Peyer's patch (tissue), 4 donors: ENCODE results near the gene RAB4B. TPM values are rescaled to one million over a fixed set of nuclear protein-coding genes. Genes with fewer than 3 reads are reported as not detected.
A peak's percentile ranks its signal among the peaks of the same experiment; 100 is the strongest.
"Not testable (repeated sequence)": the region's sequence is repeated elsewhere in the genome, so short reads cannot be mapped to it uniquely, and the experiment has no call there.

Experiments
- DNase-seq, 3 donors: peaks; one replicate each; pipeline ENCODE4 v3.0.0-alpha.2; 2017 to 2019
- H3K27ac ChIP-seq, 4 donors: fragments of 200-600 bp; sonication (generic); one replicate each; pipeline ENCODE4 v1.5.1; 2016 to 2019
- H3K27me3 ChIP-seq, 2 donors: fragments of 200-600 bp; sonication (generic); one replicate each; pipeline ENCODE4 v1.5.1; 2019
- H3K36me3 ChIP-seq, 3 donors: fragments of 200-600 bp; sonication (generic); one replicate each; pipeline ENCODE4 v1.5.1; 2016 to 2019
- H3K4me1 ChIP-seq, 4 donors: fragments of 200-600 bp; sonication (generic); one replicate each; pipeline ENCODE4 v1.5.1; 2016 to 2019
- H3K4me3 ChIP-seq, 4 donors: fragments of 200-600 bp; sonication (generic); 1 replicate in 3 of 4; 2 replicates in 1 of 4; pipeline ENCODE4 v1.5.1; 2016 to 2019; ENCODE audit warnings: mild to moderate bottlenecking in 1 of 4
- H3K9me3 ChIP-seq, 4 donors: fragments of 200-600 bp; sonication (generic); one replicate each; pipeline ENCODE4 v1.5.1; 2016 to 2019; ENCODE audit warnings: mild to moderate bottlenecking in 1 of 4
- CTCF ChIP-seq, 6 experiments: fragments of 450-650 bp in 4 of 6; fragments of 200-600 bp in 2 of 6; sonication (generic) in 1 of 6; IDR thresholded peaks; one replicate each; pipeline ENCODE4 v1.5.1; 2017 to 2019; ENCODE audit warnings: antibody characterized with exemption in 6 of 6, mild to moderate bottlenecking in 3 of 6, moderate library complexity in 1 of 6
- POLR2A ChIP-seq, 2 donors: fragments of 450-650 bp; IDR thresholded peaks; one replicate each; pipeline ENCODE4 v1.5.1; 2017; ENCODE audit warnings: antibody characterized with exemption in 2 of 2, mild to moderate bottlenecking in 2 of 2, moderate library complexity in 2 of 2
- total RNA-seq, 4 donors: library from RNA; depleted of rRNA; stranded (reverse); fragments of >200 nt; gene quantifications; one replicate each; pipeline ENCODE4 v1.1.0, GENCODE V29; 2016

RAB4B gene
- total RNA-seq, 4 donors from 2014 or later: 14.9 to 71.2 (median 51.3) TPM

- Histone ChIP-seq H3K27me3 (no peaks in the 10 kb centered on the region), H3K4me1 (peaks cover 0 to 34% (median 4%) of the 10 kb centered on the region in 4 donors), H3K27ac (peak overlapping the region in 1 of 4 donors; percentile 50), H3K9me3 (no peaks in the 10 kb centered on the region), H3K36me3 (peaks cover 0 to 9% (median 0%) of the 10 kb centered on the region in 3 donors), H3K4me3 (no peak overlapping the region)
- DNase-seq: no peak
- TF ChIP-seq POLR2A (IDR thresholded peaks at IDR 0.05) (no peak), CTCF (IDR thresholded peaks at IDR 0.05) (no peak)
These were observed 35.1 kb downstream of the RAB4B start for GRCh38 chr19:40813182-40813581.

GRCh38 chr19:40815223-40815622 is 37.2 kb downstream of the RAB4B start:
- H3K4me3 ChIP-seq: no peak overlapping the region
- H3K27me3 ChIP-seq: no peaks in the 10 kb centered on the region
- H3K9me3 ChIP-seq: no peaks in the 10 kb centered on the region
- DNase-seq: peak in 1 of 3 donors; percentile 39
- H3K27ac ChIP-seq: no peak overlapping the region
- TF ChIP-seq CTCF (IDR thresholded peaks at IDR 0.05): no peak
- H3K4me1 ChIP-seq: peaks cover 0 to 35% (median 4%) of the 10 kb centered on the region in 4 donors
- H3K36me3 ChIP-seq: no peaks in the 10 kb centered on the region

- peak; percentile 77 to 91 (median 85) for DNase-seq
- peak overlapping the region in 3 of 4 donors; percentile 12 to 69 (median 50) for H3K27ac ChIP-seq
- not testable (repeated sequence) for H3K27me3 ChIP-seq
These were observed 40.7 kb downstream of the RAB4B start for GRCh38 chr19:40818480-40819399.

GRCh38 chr19:40819479-40820234 is 41.6 kb downstream of the RAB4B start:
- not testable (repeated sequence) for H3K36me3 ChIP-seq, H3K27me3 ChIP-seq, H3K9me3 ChIP-seq, H3K4me3 ChIP-seq
- peak overlapping the region in 3 of 4 donors; percentile 5 to 69 (median 50) for H3K27ac ChIP-seq
- peak in 2 of 3 donors; percentile 58 to 77 for DNase-seq
- peaks cover 0 to 27% (median 0%) of the 10 kb centered on the region in 4 donors for H3K4me1 ChIP-seq
- peak; percentile 72 to 99 (median 86) for TF ChIP-seq CTCF (IDR thresholded peaks at IDR 0.05)

More at GRCh38 chr19:40818480-40819399, 40.7 kb downstream of the RAB4B start:
- peak in 5 of 6 experiments; percentile 20 to 43 (median 34) for TF ChIP-seq CTCF (IDR thresholded peaks at IDR 0.05)
- H3K4me1 ChIP-seq: peaks cover 0 to 27% (median 0%) of the 10 kb centered on the region in 4 donors
- not testable (repeated sequence) for H3K36me3 ChIP-seq, H3K9me3 ChIP-seq
- peak overlapping the region in 2 of 4 donors; percentile 31 to 34 for H3K4me3 ChIP-seq

- TF ChIP-seq CTCF (IDR thresholded peaks at IDR 0.05) (no peak), POLR2A (IDR thresholded peaks at IDR 0.05) (no peak)
- peaks cover 0 to 2% (median 0%) of the 10 kb centered on the region in 3 donors for H3K36me3 ChIP-seq
- H3K9me3 ChIP-seq: no peaks in the 10 kb centered on the region
- H3K4me3 ChIP-seq: no peak overlapping the region
- H3K27me3 ChIP-seq: no peaks in the 10 kb centered on the region
- peak overlapping the region in 1 of 4 donors; percentile 30 for H3K27ac ChIP-seq
- DNase-seq: no peak
- H3K4me1 ChIP-seq: peaks cover 0 to 27% (median 0%) of the 10 kb centered on the region in 4 donors
These were observed 44.1 kb downstream of the RAB4B start for GRCh38 chr19:40822161-40822560.

- H3K36me3 ChIP-seq, DNase-seq, H3K4me3 ChIP-seq, H3K9me3 ChIP-seq, H3K27me3 ChIP-seq: not testable (repeated sequence)
- peaks cover 0 to 27% (median 0%) of the 10 kb centered on the region in 4 donors for H3K4me1 ChIP-seq
- peak overlapping the region in 1 of 4 donors; percentile 30 for H3K27ac ChIP-seq
These were observed 44.9 kb downstream of the RAB4B start for GRCh38 chr19:40822704-40823553.

GRCh38 chr19:40824916-40825315 is 46.9 kb downstream of the RAB4B start:
- not testable (repeated sequence) for H3K27me3 ChIP-seq, H3K4me1 ChIP-seq, DNase-seq, H3K4me3 ChIP-seq, H3K9me3 ChIP-seq, H3K27ac ChIP-seq, H3K36me3 ChIP-seq
